HUES64 (cell line): ENCODE measurements around the gene CORT.
A peak's percentile ranks its signal among the peaks of the same experiment; 100 is the strongest.
"Not testable (repeated sequence)": the region's sequence is repeated elsewhere in the genome, so short reads cannot be mapped to it uniquely, and the experiment has no call there.

Source experiments
- H3K27ac ChIP-seq: 2 replicates; pipeline ENCODE4 v1.7.0; 2013; ENCODE audit warnings: low read depth, low read length, inconsistent platforms
- H3K27me3 ChIP-seq: 2 replicates; pipeline ENCODE4 v1.6.1; 2013; ENCODE audit warnings: mild to moderate bottlenecking, low read length; ENCODE audit not compliant: insufficient read depth
- H3K36me3 ChIP-seq: 2 replicates; pipeline ENCODE4 v1.6.1; 2013; ENCODE audit warnings: mild to moderate bottlenecking, low read length; ENCODE audit not compliant: insufficient read depth
- H3K4me1 ChIP-seq: 2 replicates; pipeline ENCODE4 v1.6.1; 2013; ENCODE audit warnings: mild to moderate bottlenecking, low read length, moderate library complexity; ENCODE audit not compliant: insufficient read depth
- H3K4me3 ChIP-seq: 2 replicates; pipeline ENCODE4 v1.5.1; 2013; ENCODE audit warnings: mild to moderate bottlenecking, low read length, moderate library complexity
- H3K9ac ChIP-seq: 2 replicates; pipeline ENCODE4 v1.6.1; 2013; ENCODE audit warnings: mild to moderate bottlenecking, low read depth, low read length
- H3K9me3 ChIP-seq: 2 replicates; pipeline ENCODE4 v1.6.1; 2013; ENCODE audit warnings: low read depth, low read length; ENCODE audit not compliant: insufficient read depth
- WGBS: fragments of 150-250, 120-280 bp; methylation state at CpG from one replicate; pipeline ENCODE4 v1.1.7; 2013; ENCODE audit warnings: missing lambda C conversion rate; 5-methylcytosine and 5-hydroxymethylcytosine counted together

The CORT gene

GRCh38 chr1:10425826-10426534, 23.9 kb upstream of the CORT start:
- not testable (repeated sequence) for H3K9ac ChIP-seq, H3K4me1 ChIP-seq, H3K27ac ChIP-seq, H3K9me3 ChIP-seq, H3K27me3 ChIP-seq, H3K4me3 ChIP-seq, H3K36me3 ChIP-seq
- WGBS, result 93% methylated on average over 21 of the region's 21 CpGs

- H3K9me3 ChIP-seq, H3K27ac ChIP-seq, H3K4me1 ChIP-seq, H3K36me3 ChIP-seq, H3K27me3 ChIP-seq, H3K9ac ChIP-seq, H3K4me3 ChIP-seq: not testable (repeated sequence)
- 94% methylated on average over 21 of the region's 21 CpGs for whole genome bisulfite sequencing
These were observed 23.3 kb upstream of the CORT start for GRCh38 chr1:10426535-10426848.

GRCh38 chr1:10428984-10429383, 20.8 kb upstream of the CORT start:
- Histone ChIP-seq H3K27me3 (no peaks in the 10 kb centered on the region), H3K27ac (no peak overlapping the region), H3K36me3 (no peaks in the 10 kb centered on the region), H3K4me3 (no peak overlapping the region), H3K4me1 (peaks cover 3% of the 10 kb centered on the region; the same call in 1 of the 2 replicates), H3K9me3 (no peaks in the 10 kb centered on the region), H3K9ac (no peak overlapping the region)
- 84% methylated on average over 5 of the region's 5 CpGs for WGBS

- Histone ChIP-seq H3K27ac (peak overlapping the region; percentile 98), H3K4me1 (peaks cover 3% of the 10 kb centered on the region; the same call in 1 of the 2 replicates), H3K9ac (peak overlapping the region; percentile 96), H3K4me3 (peak overlapping the region; percentile 76), H3K27me3 (no peaks in the 10 kb centered on the region), H3K36me3 (no peaks in the 10 kb centered on the region), H3K9me3 (no peaks in the 10 kb centered on the region)
- 47% methylated on average over 16 of the region's 16 CpGs for WGBS
These were observed 20.0 kb upstream of the CORT start for GRCh38 chr1:10429868-10430215.

GRCh38 chr1:10430216-10431069, 19.4 kb upstream of the CORT start, which contains the start of gene CENPS:
Gene CENPS, plus strand, starts transcription at chr1:10430433. Its CDS starts 85 bp downstream, at chr1:10430518.
- peak within 1 kb of the TSS; percentile 98 for H3K27ac ChIP-seq
- no peaks in the 10 kb centered on the region; the same call in 1 of the 2 replicates for H3K36me3 ChIP-seq
- WGBS, result 1% methylated on average over 95 of the region's 95 CpGs

GRCh38 chr1:10431070-10431730, 18.6 kb upstream of the CORT start:
- Histone ChIP-seq H3K9ac (peak overlapping the region; percentile 96), H3K9me3 (no peaks in the 10 kb centered on the region), H3K4me1 (peaks cover 3% of the 10 kb centered on the region; the same call in 1 of the 2 replicates), H3K4me3 (peak overlapping the region; percentile 76), H3K36me3 (no peaks in the 10 kb centered on the region; the same call in 1 of the 2 replicates), H3K27me3 (no peaks in the 10 kb centered on the region), H3K27ac (peak overlapping the region; percentile 98; the same call in 1 of the 2 replicates)
- WGBS, result 31% methylated on average over 30 of the region's 30 CpGs

More at GRCh38 chr1:10430216-10431069, 19.4 kb upstream of the CORT start, which contains the start of gene CENPS:
- Histone ChIP-seq H3K27me3 (no peaks in the 10 kb centered on the region), H3K9ac (peak within 1 kb of the TSS; percentile 96), H3K9me3 (no peaks in the 10 kb centered on the region), H3K4me3 (peak within 1 kb of the TSS; percentile 76), H3K4me1 (peaks cover 3% of the 10 kb centered on the region; the same call in 1 of the 2 replicates)

GRCh38 chr1:10432910-10433700, 16.7 kb upstream of the CORT start:
- Histone ChIP-seq H3K27ac (no peak overlapping the region), H3K36me3 (no peaks in the 10 kb centered on the region; the same call in 1 of the 2 replicates), H3K4me1 (peaks cover 3% of the 10 kb centered on the region; the same call in 1 of the 2 replicates), H3K27me3 (no peaks in the 10 kb centered on the region), H3K9me3 (no peaks in the 10 kb centered on the region), H3K4me3 (no peak overlapping the region), H3K9ac (no peak overlapping the region)
- 81% methylated on average over 14 of the region's 14 CpGs for WGBS

- H3K9me3 ChIP-seq, result no peaks in the 10 kb centered on the region
- no peak overlapping the region for H3K4me3 ChIP-seq
- peaks cover 3% of the 10 kb centered on the region; the same call in 1 of the 2 replicates for H3K4me1 ChIP-seq
- H3K36me3 ChIP-seq, result no peaks in the 10 kb centered on the region; the same call in 1 of the 2 replicates
- 95% methylated on average over 11 of the region's 11 CpGs for whole genome bisulfite sequencing
- H3K9ac ChIP-seq, result no peak overlapping the region
- H3K27me3 ChIP-seq, result no peaks in the 10 kb centered on the region
- H3K27ac ChIP-seq, result no peak overlapping the region
These were observed 16.0 kb upstream of the CORT start for GRCh38 chr1:10433790-10434189.

- Histone ChIP-seq H3K9me3 (no peaks in the 10 kb centered on the region), H3K36me3 (no peaks in the 10 kb centered on the region; the same call in 1 of the 2 replicates), H3K27me3 (no peaks in the 10 kb centered on the region), H3K4me1 (peaks cover 3% of the 10 kb centered on the region; the same call in 1 of the 2 replicates), H3K4me3 (no peak overlapping the region), H3K27ac (no peak overlapping the region), H3K9ac (no peak overlapping the region)
- 93% methylated on average over 5 of the region's 5 CpGs for WGBS
These were observed 15.2 kb upstream of the CORT start for GRCh38 chr1:10434590-10434989.

GRCh38 chr1:10437052-10437451, 12.8 kb upstream of the CORT start:
- H3K4me1 ChIP-seq, result no peaks in the 10 kb centered on the region
- H3K9ac ChIP-seq, result no peak overlapping the region
- no peak overlapping the region for H3K27ac ChIP-seq
- no peak overlapping the region for H3K4me3 ChIP-seq
- no peaks in the 10 kb centered on the region for H3K27me3 ChIP-seq
- no peaks in the 10 kb centered on the region for H3K9me3 ChIP-seq
- no CpG with 5 or more reads among the region's 1 CpG for WGBS
- no peaks in the 10 kb centered on the region; the same call in 1 of the 2 replicates for H3K36me3 ChIP-seq
